RWPE2 (cell line): Measurements from ENCODE around the gene LYPD5.
"Not testable (repeated sequence)": the region's sequence is repeated elsewhere in the genome, so short reads cannot be mapped to it uniquely, and the experiment has no call there.

ENCODE experiments used
- ATAC-seq: fragments of 200-7000 bp; cut with Tn5 transposase; 3 replicates; pipeline ENCODE4 v1.9.1; 2021; ENCODE audit warnings: low read depth
- DNase-seq: peaks from one replicate; pipeline ENCODE4 v3.0.0-alpha.2; 2020; ENCODE audit warnings: low spot score
- H3K27ac ChIP-seq: fragments of 450-650 bp; 2 replicates; pipeline ENCODE4 v1.5.1; 2017; ENCODE audit warnings: mild to moderate bottlenecking; ENCODE audit not compliant: poor library complexity, severe bottlenecking
- H3K27me3 ChIP-seq: fragments of 250-450 bp; sonication (Bioruptor Pico); 2 replicates; pipeline ENCODE4 v1.5.1; 2021; ENCODE audit warnings: mild to moderate bottlenecking, moderate library complexity; ENCODE audit not compliant: insufficient read depth, poor library complexity, severe bottlenecking
- H3K36me3 ChIP-seq: fragments of 250-450 bp; sonication (Bioruptor Pico); 2 replicates; pipeline ENCODE4 v1.5.1; 2020; ENCODE audit warnings: low read depth, mild to moderate bottlenecking, moderate library complexity
- H3K4me1 ChIP-seq: fragments of 250-450 bp; sonication (Bioruptor Pico); 2 replicates; pipeline ENCODE4 v1.5.1; 2021; ENCODE audit warnings: mild to moderate bottlenecking, moderate library complexity; ENCODE audit not compliant: insufficient read depth, poor library complexity, severe bottlenecking
- H3K4me3 ChIP-seq: fragments of 250-450 bp; sonication (Bioruptor Pico); 2 replicates; pipeline ENCODE4 v1.5.1; 2021; ENCODE audit warnings: mild to moderate bottlenecking, moderate library complexity; ENCODE audit not compliant: severe bottlenecking
- H3K9me3 ChIP-seq: fragments of 250-450 bp; sonication (Bioruptor Pico); 2 replicates; pipeline ENCODE4 v1.5.1; 2021; ENCODE audit warnings: mild to moderate bottlenecking, moderate library complexity; ENCODE audit not compliant: severe bottlenecking
- TF ChIP-seq, protein P1 (sequence below): fragments of 450-650 bp; IDR thresholded peaks from one replicate; pipeline ENCODE4 v1.5.1; 2017; ENCODE audit warnings: mild to moderate bottlenecking, moderate library complexity; ENCODE audit not compliant: poor library complexity, severe bottlenecking

LYPD5 gene

DNA sequence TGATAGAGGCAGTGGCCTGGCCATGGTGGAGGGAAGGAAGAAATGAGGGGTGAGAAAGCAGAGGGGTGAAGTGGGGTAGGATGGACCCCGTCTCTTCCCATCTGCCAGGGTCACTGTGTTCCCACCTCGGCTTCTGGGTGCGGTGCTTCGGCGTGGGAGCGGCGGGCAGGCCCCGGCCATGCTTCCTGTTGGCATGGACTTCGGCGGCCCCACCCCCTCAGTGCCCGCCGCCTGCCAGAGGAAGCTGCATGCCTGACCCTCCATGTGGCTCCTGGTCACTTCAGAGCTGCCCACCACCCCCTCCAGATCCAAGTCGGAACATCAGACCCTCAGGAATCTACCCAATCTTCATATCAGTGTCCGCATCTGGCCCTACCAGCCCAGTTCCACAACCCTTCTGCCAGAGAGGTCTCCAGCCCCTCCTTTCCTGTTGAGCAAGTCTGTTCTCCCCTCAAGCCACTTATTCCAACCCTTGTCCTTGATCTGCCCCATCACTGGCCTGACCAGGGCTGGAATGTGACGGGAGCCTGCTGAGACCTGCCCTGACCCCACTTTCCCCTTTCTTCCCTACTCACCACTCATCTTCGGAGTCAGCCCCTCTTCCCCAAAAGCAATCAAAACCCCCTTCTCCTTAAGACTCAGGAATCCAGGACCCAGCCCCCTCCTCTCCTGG, 23.0 kb downstream of the LYPD5 start:
- Histone ChIP-seq H3K27me3 (no peaks in the 10 kb centered on the region), H3K9me3 (no peaks in the 10 kb centered on the region), H3K27ac (peak overlapping the region; percentile 77), H3K4me1 (peaks cover 45% of the 10 kb centered on the region), H3K4me3 (peak overlapping the region; percentile 32), H3K36me3 (peaks cover 19% of the 10 kb centered on the region)
- TF ChIP-seq, protein P1, sequence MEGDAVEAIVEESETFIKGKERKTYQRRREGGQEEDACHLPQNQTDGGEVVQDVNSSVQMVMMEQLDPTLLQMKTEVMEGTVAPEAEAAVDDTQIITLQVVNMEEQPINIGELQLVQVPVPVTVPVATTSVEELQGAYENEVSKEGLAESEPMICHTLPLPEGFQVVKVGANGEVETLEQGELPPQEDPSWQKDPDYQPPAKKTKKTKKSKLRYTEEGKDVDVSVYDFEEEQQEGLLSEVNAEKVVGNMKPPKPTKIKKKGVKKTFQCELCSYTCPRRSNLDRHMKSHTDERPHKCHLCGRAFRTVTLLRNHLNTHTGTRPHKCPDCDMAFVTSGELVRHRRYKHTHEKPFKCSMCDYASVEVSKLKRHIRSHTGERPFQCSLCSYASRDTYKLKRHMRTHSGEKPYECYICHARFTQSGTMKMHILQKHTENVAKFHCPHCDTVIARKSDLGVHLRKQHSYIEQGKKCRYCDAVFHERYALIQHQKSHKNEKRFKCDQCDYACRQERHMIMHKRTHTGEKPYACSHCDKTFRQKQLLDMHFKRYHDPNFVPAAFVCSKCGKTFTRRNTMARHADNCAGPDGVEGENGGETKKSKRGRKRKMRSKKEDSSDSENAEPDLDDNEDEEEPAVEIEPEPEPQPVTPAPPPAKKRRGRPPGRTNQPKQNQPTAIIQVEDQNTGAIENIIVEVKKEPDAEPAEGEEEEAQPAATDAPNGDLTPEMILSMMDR = no peak
- DNase-seq (no peak), ATAC-seq (peak; percentile 8; the same call in 1 of the 3 replicates)

DNA sequence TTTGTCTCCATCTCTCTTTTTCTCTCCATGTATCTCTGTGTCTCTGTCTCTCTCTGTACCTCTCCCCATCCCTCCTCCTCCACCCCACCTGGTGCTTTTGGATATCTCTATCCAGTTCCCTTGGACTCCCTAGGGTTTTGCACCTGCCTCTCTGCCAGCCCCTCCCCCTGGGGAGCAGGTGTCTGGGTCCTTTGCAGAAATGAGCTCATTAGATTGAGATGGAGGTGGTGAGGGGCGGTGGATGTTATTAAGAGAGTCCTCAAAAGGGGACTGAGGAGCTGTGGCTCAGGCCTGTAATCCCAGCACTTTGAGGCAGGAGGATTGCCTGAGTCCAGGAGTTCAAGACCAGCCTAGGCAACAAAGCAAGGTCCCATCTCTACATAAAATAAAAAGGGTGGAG, 23.6 kb downstream of the LYPD5 start:
- no peak overlapping the region for H3K4me3 ChIP-seq
- no peak for DNase-seq
- H3K4me1 ChIP-seq = peaks cover 38% of the 10 kb centered on the region
- TF ChIP-seq, protein P1 = no peak
- H3K36me3 ChIP-seq = peaks cover 25% of the 10 kb centered on the region
- no peaks in the 10 kb centered on the region for H3K9me3 ChIP-seq
- ATAC-seq = no peak
- no peaks in the 10 kb centered on the region for H3K27me3 ChIP-seq
- H3K27ac ChIP-seq = peak overlapping the region; percentile 77

DNA sequence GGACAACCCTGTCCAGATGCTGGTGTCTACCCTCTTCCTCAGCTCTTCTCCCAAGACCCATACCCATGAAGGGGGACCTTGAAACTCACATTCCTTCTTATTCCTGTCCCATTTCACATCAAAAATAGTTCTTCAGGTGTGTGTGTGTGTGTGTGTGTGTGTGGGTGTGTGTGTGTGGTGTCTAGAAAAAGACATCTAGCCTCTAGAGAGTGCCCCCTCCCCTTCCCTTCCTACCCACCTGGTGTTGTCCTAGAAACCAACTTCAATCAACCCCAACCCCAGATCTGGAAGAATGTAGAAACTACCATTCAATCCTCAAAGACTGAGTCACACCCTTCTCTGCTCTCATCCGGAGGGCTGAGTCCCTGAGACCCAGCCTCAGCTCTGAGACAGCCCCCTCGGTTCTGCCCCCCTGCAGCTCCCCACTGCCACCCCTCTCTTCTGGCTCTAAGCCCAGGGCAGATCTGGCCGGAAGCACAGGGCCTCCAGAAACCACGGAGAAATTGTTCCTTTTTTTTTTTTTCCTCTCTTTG, 25.0 kb downstream of the LYPD5 start:
- H3K36me3 ChIP-seq = peaks cover 40% of the 10 kb centered on the region
- ATAC-seq (peak; percentile 33; the same call in 2 of the 3 replicates), DNase-seq (no peak)
- TF ChIP-seq, protein P1 = no peak
- H3K4me1 ChIP-seq = peaks cover 30% of the 10 kb centered on the region
- H3K4me3 ChIP-seq = no peak overlapping the region
- H3K27ac ChIP-seq = peak overlapping the region; percentile 77
- H3K9me3 ChIP-seq = no peaks in the 10 kb centered on the region
- H3K27me3 ChIP-seq = no peaks in the 10 kb centered on the region

DNA sequence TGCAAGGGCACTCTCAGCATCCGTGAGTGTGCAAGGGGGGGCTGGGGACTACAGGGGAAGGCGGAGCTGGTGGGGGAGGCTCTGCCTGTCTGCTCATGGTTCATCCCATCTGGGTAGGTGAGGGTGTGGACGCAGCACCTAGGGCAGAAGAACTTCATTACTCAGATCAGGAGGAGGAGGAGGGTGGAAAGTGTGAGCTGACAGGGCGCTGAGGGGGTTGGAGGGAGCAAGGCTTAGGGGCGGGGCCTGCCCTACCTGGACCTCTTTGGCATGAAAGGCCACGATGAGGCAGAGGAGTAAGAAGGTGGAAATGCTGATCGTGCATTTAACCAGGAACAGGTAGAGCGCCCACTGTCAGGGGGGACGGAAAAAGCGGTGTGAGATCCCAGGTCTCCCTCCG, 26.0 kb downstream of the LYPD5 start:
- TF ChIP-seq, protein P1 = no peak
- ATAC-seq (no peak; the same call in 2 of the 3 replicates), DNase-seq (no peak)
- peaks cover 30% of the 10 kb centered on the region for H3K4me1 ChIP-seq
- H3K27me3 ChIP-seq = no peaks in the 10 kb centered on the region
- no peak overlapping the region for H3K4me3 ChIP-seq
- H3K27ac ChIP-seq = peak overlapping the region; percentile 77
- H3K9me3 ChIP-seq = no peaks in the 10 kb centered on the region
- H3K36me3 ChIP-seq = peaks cover 49% of the 10 kb centered on the region

DNA sequence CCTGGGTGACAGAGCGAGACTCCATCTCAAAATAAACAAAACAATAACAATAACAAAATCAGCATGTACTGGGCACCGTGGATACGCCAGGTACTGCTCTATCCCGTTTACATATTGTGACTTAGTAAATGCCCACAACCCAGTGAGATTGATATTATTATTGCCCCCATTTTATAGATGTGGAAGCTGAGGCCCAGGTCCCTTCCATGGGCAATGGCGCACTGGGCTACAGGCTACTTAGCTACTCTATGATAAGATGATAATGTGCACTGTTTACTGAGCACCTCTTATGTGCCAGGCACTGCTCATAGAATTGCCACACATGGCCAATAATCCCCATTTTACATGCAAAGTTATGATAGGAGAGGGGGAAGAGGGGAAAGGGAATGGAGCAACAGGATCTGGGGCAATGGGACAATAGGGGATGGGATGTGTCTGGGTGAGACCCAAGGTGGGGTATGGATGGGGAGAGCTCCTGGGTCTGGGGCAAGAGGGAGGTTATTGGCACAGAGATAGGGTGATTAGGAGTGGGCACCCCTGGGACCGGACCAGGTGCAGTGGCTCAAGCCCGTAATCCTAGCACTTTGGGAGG, 26.9 kb downstream of the LYPD5 start:
- TF ChIP-seq, protein P1 = no peak

DNA sequence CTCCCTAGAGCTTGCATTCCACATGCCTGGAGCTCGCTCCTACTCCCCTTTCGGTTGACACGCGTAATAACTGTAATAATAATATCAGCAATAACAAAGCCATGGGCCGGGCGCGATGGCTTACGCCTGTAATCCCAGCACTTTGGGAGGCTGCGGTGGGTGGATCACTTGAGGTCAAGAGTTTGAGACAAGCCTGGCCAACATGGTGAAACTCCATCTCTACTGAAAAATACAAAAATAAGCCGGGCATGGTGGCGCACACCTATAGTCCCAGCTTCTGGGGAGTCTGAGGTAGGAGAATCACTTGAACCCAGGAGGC, 27.3 kb downstream of the LYPD5 start:
- Histone ChIP-seq H3K4me1 (peaks cover 30% of the 10 kb centered on the region), H3K36me3 (peaks cover 63% of the 10 kb centered on the region)
- not testable (repeated sequence) for H3K27ac ChIP-seq, H3K9me3 ChIP-seq, DNase-seq, H3K27me3 ChIP-seq, H3K4me3 ChIP-seq, ATAC-seq

More for the DNA sequence above, 26.9 kb downstream of the LYPD5 start:
- peaks cover 30% of the 10 kb centered on the region for H3K4me1 ChIP-seq
- no peak overlapping the region for H3K4me3 ChIP-seq
- ATAC-seq = no peak
- no peaks in the 10 kb centered on the region for H3K9me3 ChIP-seq
- no peaks in the 10 kb centered on the region for H3K27me3 ChIP-seq
- DNase-seq = no peak
- peaks cover 58% of the 10 kb centered on the region for H3K36me3 ChIP-seq
- no peak overlapping the region for H3K27ac ChIP-seq
